B cell (primary cell): ENCODE measurements around the gene ITPKB. TPM values are rescaled to one million over a fixed set of nuclear protein-coding genes. Genes with fewer than 3 reads are reported as not detected.

ENCODE experiments used
- ATAC-seq: fragments of 200-7000 bp; cut with Tn5 transposase; one replicate; pipeline ENCODE4 v1.10.0; 2021; ENCODE audit warnings: low read depth, mild to moderate bottlenecking, moderate number of reproducible peaks, moderate library complexity
- CTCF ChIA-PET: fragments of 350-600 bp; sonication (Branson Sonifier 250); formaldehyde crosslinking; loops from one replicate; lab custom pipeline; 2021; ENCODE audit warnings: antibody characterized with exemption, inconsistent platforms; lab: Charles Lee
- POLR2A ChIA-PET: fragments of 350-600 bp; sonication (Branson Sonifier 250); formaldehyde crosslinking; loops from one replicate; lab custom pipeline; 2021; ENCODE audit warnings: antibody characterized with exemption; lab: Charles Lee
- DNase-seq: peaks from one replicate; pipeline ENCODE4 v3.0.0; 2013
- H2AFZ ChIP-seq: 2 replicates; pipeline ENCODE4 v1.6.1; 2012; ENCODE audit warnings: mild to moderate bottlenecking, low read depth, low read length; ENCODE audit not compliant: insufficient read depth, poor library complexity, severe bottlenecking
- H3K27ac ChIP-seq, 2 donors: 1 replicate in 1 of 2; 2 replicates in 1 of 2; pipeline ENCODE4 v1.5.1; 2012 to 2013; ENCODE audit warnings: low read length in 2 of 2, mild to moderate bottlenecking in 2 of 2, moderate library complexity in 1 of 2
- H3K27me3 ChIP-seq, 4 experiments: fragments of 200-600 bp in 1 of 4; sonication (generic) in 1 of 4; replicated peaks in 1 of 4; 1 replicate in 2 of 4; 2 replicates in 2 of 4; pipeline versions ENCODE4 v1.6.1 to v1.7.0; 2013 to 2016; ENCODE audit warnings: low read length in 3 of 4, mild to moderate bottlenecking in 2 of 4, mixed read lengths in 1 of 4, moderate library complexity in 1 of 4; ENCODE audit not compliant: insufficient read depth in 4 of 4, control insufficient read depth in 3 of 4; ENCODE audit errors: control extremely low read depth in 1 of 4
- H3K36me3 ChIP-seq, 2 experiments: replicated peaks in 1 of 2; 1 replicate in 1 of 2; 2 replicates in 1 of 2; pipeline versions ENCODE4 v1.6.1 to v1.7.1; 2013; ENCODE audit warnings: low read length in 1 of 2; ENCODE audit not compliant: insufficient read depth in 2 of 2, control insufficient read depth in 1 of 2; ENCODE audit errors: control extremely low read depth in 1 of 2, extremely low read depth in 1 of 2
- H3K4me1 ChIP-seq, 2 donors: fragments of 200-600 bp in 1 of 2; sonication (generic) in 1 of 2; 1 replicate in 1 of 2; 2 replicates in 1 of 2; pipeline versions ENCODE4 v1.5.1 to v1.6.1; 2013 to 2017; ENCODE audit warnings: low read length in 2 of 2; ENCODE audit not compliant: control insufficient read depth in 2 of 2, insufficient read depth in 2 of 2
- H3K4me2 ChIP-seq: replicated peaks from 2 replicates; pipeline ENCODE3; 2012; ENCODE audit warnings: mild to moderate bottlenecking, low read depth, low read length; ENCODE audit not compliant: poor library complexity, severe bottlenecking
- H3K4me3 ChIP-seq, 5 experiments: fragments of 200-600 bp in 1 of 5; sonication (generic) in 1 of 5; 1 replicate in 3 of 5; 2 replicates in 2 of 5; pipeline versions ENCODE4 v1.5.1 to v1.7.0; 2011 to 2016; ENCODE audit warnings: low read length in 4 of 5, mild to moderate bottlenecking in 4 of 5, low read depth in 2 of 5, control low read depth in 1 of 5, moderate library complexity in 1 of 5; ENCODE audit not compliant: insufficient read depth in 1 of 5; ENCODE audit errors: control extremely low read depth in 1 of 5, extremely low read depth in 1 of 5
- H3K79me2 ChIP-seq: fragments of 200-600 bp; sonication (generic); one replicate; pipeline ENCODE4 v1.6.0; 2016; ENCODE audit warnings: low read length; ENCODE audit not compliant: control insufficient read depth, insufficient read depth
- H3K9ac ChIP-seq: fragments of 200-600 bp; sonication (generic); 2 replicates; pipeline ENCODE4 v1.6.1; 2017; ENCODE audit warnings: mild to moderate bottlenecking, low read length, moderate library complexity
- H3K9me3 ChIP-seq, 3 donors: one replicate each; pipeline versions ENCODE4 v1.6.1 to v1.7.1; 2013; ENCODE audit warnings: low read length in 2 of 3; ENCODE audit not compliant: control insufficient read depth in 2 of 3, insufficient read depth in 1 of 3; ENCODE audit errors: control extremely low read depth in 1 of 3
- H4K20me1 ChIP-seq: 2 replicates; pipeline ENCODE4 v1.6.0; 2012; ENCODE audit warnings: mild to moderate bottlenecking, low read length; ENCODE audit not compliant: insufficient read depth, control insufficient read depth, poor library complexity, severe bottlenecking
- H3K27ac Mint-ChIP-seq: one replicate; pipeline ENCODE4 v1.8.0; 2021; ENCODE audit warnings: mixed read lengths
- H3K27me3 Mint-ChIP-seq: one replicate; pipeline ENCODE4 v1.8.0; 2021; ENCODE audit warnings: mixed read lengths
- H3K4me1 Mint-ChIP-seq: one replicate; pipeline ENCODE4 v1.8.0; 2021; ENCODE audit warnings: mixed read lengths
- H3K4me3 Mint-ChIP-seq: one replicate; pipeline ENCODE4 v1.8.0; 2021; ENCODE audit warnings: mixed read lengths
- H3K9me3 Mint-ChIP-seq: one replicate; pipeline ENCODE4 v1.8.0; 2022; ENCODE audit warnings: mixed read lengths; ENCODE audit not compliant: insufficient read depth
- CTCF ChIP-seq: fragments of 200-600 bp; IDR thresholded peaks from one replicate; pipeline ENCODE4 v1.8.0; 2022; ENCODE audit warnings: antibody characterized with exemption, mild to moderate bottlenecking
- EZH2 ChIP-seq: IDR thresholded peaks from 2 replicates; pipeline ENCODE4 v1.6.1; 2012; ENCODE audit warnings: borderline replicate concordance, low read depth, mild to moderate bottlenecking, moderate library complexity, low read length; ENCODE audit not compliant: insufficient read depth, poor library complexity, severe bottlenecking
- WGBS: methylation state at CpG from one replicate; pipeline ENCODE4 v1.1.5; 2013; ENCODE audit warnings: missing lambda C conversion rate; ENCODE audit not compliant: insufficient coverage; 5-methylcytosine and 5-hydroxymethylcytosine counted together
- intact Hi-C: fragments of 100-400 bp; cut with micrococcal nuclease; formaldehyde crosslinking; loops from one replicate; pipeline ENCODE4 v1.10.0; 2022
- polyA plus RNA-seq: library from polyadenylated mRNA; depleted of rRNA; stranded (reverse); fragments of >200 nt; gene quantifications from 2 replicates; pipeline ENCODE4 v1.2.3, GENCODE V29; 2012
- total RNA-seq, 2 donors: library from RNA; stranded (reverse); fragments of 120-200 nt in 1 of 2; gene quantifications; 1 replicate in 1 of 2; 2 replicates in 1 of 2; pipeline versions ENCODE4 v1.2.3 to v1.2.4, GENCODE V29; 2013 to 2022

Gene ITPKB
- total and polyA plus RNA-seq, 2 donors (not counting 1 experiment from before 2014, with no cell fraction given) = 21.8 to 93.5 TPM

GRCh38 chr1:226714148-226714547 lies 24.9 kb downstream of the ITPKB start:
- Mint-ChIP-seq H3K27ac (peak overlapping the region; percentile 76), H3K4me1 (peaks cover 85% of the 10 kb centered on the region), H3K9me3 (peaks cover 4% of the 10 kb centered on the region), H3K27me3 (no peaks in the 10 kb centered on the region), H3K4me3 (no peak overlapping the region)
- H2AFZ ChIP-seq = no peak overlapping the region
- H3K4me2 ChIP-seq = no peak overlapping the region
- no peaks in the 10 kb centered on the region for H3K27me3 ChIP-seq
- ChIA-PET POLR2A (interaction anchor here (1.3 kb wide), 1 partner anchor 17 kb away, joined by 4 read pairs; no protein-coding TSS in a partner anchor), CTCF (interaction anchor here (0.7 to 2.0 kb wide), 3 partner anchors 11 to 26 kb away, joined by 3 to 8 read pairs (median 3); no protein-coding TSS in a partner anchor)
- H3K36me3 ChIP-seq = peaks cover 0 to 26% of the 10 kb centered on the region in 2 experiments
- H3K27ac ChIP-seq = peak overlapping the region in 1 of 2 donors; percentile 84
- peaks cover 0 to 4% (median 1%) of the 10 kb centered on the region in 3 donors for H3K9me3 ChIP-seq
- DNase-seq (no peak), ATAC-seq (no peak)
- H3K9ac ChIP-seq = no peak overlapping the region
- TF ChIP-seq EZH2 (no peak), CTCF (no peak)
- H3K79me2 ChIP-seq = peaks cover 99% of the 10 kb centered on the region
- intact Hi-C loops = no loop called here
- peaks cover 6% of the 10 kb centered on the region for H4K20me1 ChIP-seq
- H3K4me1 ChIP-seq = peaks cover 71 to 79% of the 10 kb centered on the region in 2 donors
- no peak overlapping the region for H3K4me3 ChIP-seq

- CTCF ChIA-PET = interaction anchor here (0.7 to 3.0 kb wide), 5 partner anchors 10 to 79 kb away, joined by 3 to 13 read pairs (median 8); no protein-coding TSS in a partner anchor
Measured at GRCh38 chr1:226712742-226713419, 26.2 kb downstream of the ITPKB start.

More at GRCh38 chr1:226712742-226713419, 26.2 kb downstream of the ITPKB start:
- Histone ChIP-seq H3K79me2 (peaks cover 99% of the 10 kb centered on the region), H2AFZ (peak overlapping the region; percentile 63), H4K20me1 (peaks cover 6% of the 10 kb centered on the region), H3K4me2 (peak overlapping the region; percentile 87), H3K9me3 (peaks cover 0 to 4% (median 1%) of the 10 kb centered on the region in 3 donors), H3K27me3 (no peaks in the 10 kb centered on the region), H3K27ac (peak overlapping the region; percentile 70 to 84), H3K9ac (no peak overlapping the region), H3K36me3 (peaks cover 0 to 20% of the 10 kb centered on the region in 2 experiments), H3K4me1 (peaks cover 66 to 80% of the 10 kb centered on the region in 2 donors), H3K4me3 (peak overlapping the region in 2 of 5 experiments; percentile 27 to 57)
- peak; percentile 35 for DNase-seq
- POLR2A ChIA-PET = no interaction called here
- TF ChIP-seq CTCF = no peak
- TF ChIP-seq EZH2 = no peak
- H3K27me3 Mint-ChIP-seq = no peaks in the 10 kb centered on the region
- peaks cover 85% of the 10 kb centered on the region for H3K4me1 Mint-ChIP-seq
- intact Hi-C loops = loop anchor here (2.0 kb wide), 1 partner anchor 16 kb away; no protein-coding TSS in a partner anchor
- peaks cover 4% of the 10 kb centered on the region for H3K9me3 Mint-ChIP-seq
- no peak for ATAC-seq
- H3K4me3 Mint-ChIP-seq = peak overlapping the region; percentile 56
- 36% methylated on average over 11 of the region's 19 CpGs for WGBS
- peak overlapping the region; percentile 76 for H3K27ac Mint-ChIP-seq
